OCI-LY1 (cell line): ENCODE data around the gene YBX3.

Experiments
- EZH2 ChIP-seq: fragments of 200-600 bp; sonication (generic), shearing (Covaris generic); IDR thresholded peaks from 2 replicates; pipeline ENCODE4 v1.8.0; 2017; ENCODE audit warnings: borderline replicate concordance, mixed run types, mild to moderate bottlenecking, antibody characterized with exemption, low read length, moderate library complexity, mixed read lengths
- TF ChIP-seq, protein P1 (sequence below): fragments of 200-600 bp; sonication (generic), shearing (Covaris generic); IDR thresholded peaks from 2 replicates; pipeline ENCODE4 v1.5.1; 2017; ENCODE audit warnings: mild to moderate bottlenecking, antibody characterized with exemption, low read length, moderate library complexity, mixed read lengths

DNA sequence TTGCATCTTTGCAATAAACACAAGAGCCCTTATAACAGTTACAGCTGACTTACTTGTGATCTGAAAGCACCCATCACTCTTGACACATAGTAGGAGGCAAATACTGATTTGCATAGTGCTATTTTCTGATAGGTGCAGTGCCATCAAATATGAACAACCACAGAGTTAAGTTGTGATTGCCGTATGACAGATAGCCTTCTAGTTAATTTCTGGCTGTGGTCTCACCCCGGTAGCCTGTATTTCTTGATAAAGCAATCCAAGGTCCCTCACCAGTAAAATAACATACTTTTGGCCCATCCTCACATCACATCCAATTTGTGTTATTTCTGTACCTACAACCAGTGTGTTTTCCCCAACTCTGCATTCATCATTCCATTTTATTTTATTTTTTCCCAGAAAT, 26.0 kb downstream of the YBX3 start:
- TF ChIP-seq, protein P1, sequence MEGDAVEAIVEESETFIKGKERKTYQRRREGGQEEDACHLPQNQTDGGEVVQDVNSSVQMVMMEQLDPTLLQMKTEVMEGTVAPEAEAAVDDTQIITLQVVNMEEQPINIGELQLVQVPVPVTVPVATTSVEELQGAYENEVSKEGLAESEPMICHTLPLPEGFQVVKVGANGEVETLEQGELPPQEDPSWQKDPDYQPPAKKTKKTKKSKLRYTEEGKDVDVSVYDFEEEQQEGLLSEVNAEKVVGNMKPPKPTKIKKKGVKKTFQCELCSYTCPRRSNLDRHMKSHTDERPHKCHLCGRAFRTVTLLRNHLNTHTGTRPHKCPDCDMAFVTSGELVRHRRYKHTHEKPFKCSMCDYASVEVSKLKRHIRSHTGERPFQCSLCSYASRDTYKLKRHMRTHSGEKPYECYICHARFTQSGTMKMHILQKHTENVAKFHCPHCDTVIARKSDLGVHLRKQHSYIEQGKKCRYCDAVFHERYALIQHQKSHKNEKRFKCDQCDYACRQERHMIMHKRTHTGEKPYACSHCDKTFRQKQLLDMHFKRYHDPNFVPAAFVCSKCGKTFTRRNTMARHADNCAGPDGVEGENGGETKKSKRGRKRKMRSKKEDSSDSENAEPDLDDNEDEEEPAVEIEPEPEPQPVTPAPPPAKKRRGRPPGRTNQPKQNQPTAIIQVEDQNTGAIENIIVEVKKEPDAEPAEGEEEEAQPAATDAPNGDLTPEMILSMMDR = no peak
- TF ChIP-seq EZH2 = no peak
